GM23338 (cell line): ENCODE results near the gene TENT4A. TPM values are rescaled to one million over a fixed set of nuclear protein-coding genes. Genes with fewer than 3 reads are reported as not detected.

ENCODE experiments used
- ATAC-seq: fragments of 200-7000 bp; cut with Tn5 transposase; 3 replicates; pipeline ENCODE4 v1.9.1; 2020
- DNase-seq: peaks from one replicate; pipeline ENCODE4 v3.0.0-alpha.2; 2015; ENCODE audit warnings: low spot score
- H2AFZ ChIP-seq: fragments of 200-600 bp; sonication (generic); 2 replicates; pipeline ENCODE4 v1.8.0; 2016; ENCODE audit warnings: antibody characterized with exemption, mild to moderate bottlenecking, moderate library complexity
- H3F3A ChIP-seq: fragments of 200-600 bp; sonication (generic); replicated peaks from 2 replicates; pipeline ENCODE4 v1.8.0; 2017; ENCODE audit warnings: antibody characterized with exemption, mixed run types, low read depth
- H3K27ac ChIP-seq: fragments of 200-600 bp; sonication (generic); 2 replicates; pipeline ENCODE4 v1.6.1; 2016; ENCODE audit warnings: low read depth
- H3K27me3 ChIP-seq: fragments of 200-600 bp; sonication (generic); 2 replicates; pipeline ENCODE4 v1.8.0; 2016; ENCODE audit warnings: mild to moderate bottlenecking, mixed run types, moderate library complexity; ENCODE audit not compliant: insufficient read depth
- H3K36me3 ChIP-seq: fragments of 200-600 bp; sonication (generic); 2 replicates; pipeline ENCODE4 v1.8.0; 2016; ENCODE audit warnings: mild to moderate bottlenecking; ENCODE audit not compliant: insufficient read depth
- H3K4me1 ChIP-seq: fragments of 200-600 bp; sonication (generic); 2 replicates; pipeline ENCODE4 v1.8.0; 2016; ENCODE audit warnings: mild to moderate bottlenecking, moderate library complexity; ENCODE audit not compliant: insufficient read depth
- H3K4me2 ChIP-seq: fragments of 200-600 bp; sonication (generic); 2 replicates; pipeline ENCODE4 v1.7.1; 2017; ENCODE audit warnings: mixed run types
- H3K4me3 ChIP-seq: fragments of 200-600 bp; sonication (generic); 2 replicates; pipeline ENCODE4 v1.6.1; 2016; ENCODE audit warnings: mixed run types
- H3K79me2 ChIP-seq: fragments of 200-600 bp; sonication (generic); replicated peaks from 2 replicates; pipeline ENCODE4 v1.8.0; 2017; ENCODE audit warnings: mild to moderate bottlenecking; ENCODE audit not compliant: insufficient read depth
- H3K9me2 ChIP-seq: fragments of 200-600 bp; sonication (generic); 2 replicates; pipeline ENCODE4 v1.8.0; 2017; ENCODE audit not compliant: insufficient read depth
- H4K20me1 ChIP-seq: fragments of 200-600 bp; sonication (generic); replicated peaks from 2 replicates; pipeline ENCODE4 v1.8.0; 2017; ENCODE audit warnings: mild to moderate bottlenecking; ENCODE audit not compliant: insufficient read depth
- H3K27ac Mint-ChIP-seq: 2 replicates; pipeline ENCODE4 v1.8.0; 2020; ENCODE audit warnings: inconsistent platforms, mild to moderate bottlenecking, moderate library complexity, mixed read lengths
- H3K27me3 Mint-ChIP-seq: 3 replicates; pipeline ENCODE4 v1.8.0; 2022; ENCODE audit warnings: low read depth, mild to moderate bottlenecking, moderate library complexity, mixed read lengths, inconsistent platforms; ENCODE audit not compliant: insufficient read depth, poor library complexity
- H3K36me3 Mint-ChIP-seq: 3 replicates; pipeline ENCODE4 v1.8.0; 2021; ENCODE audit warnings: low read depth, mild to moderate bottlenecking, inconsistent platforms, moderate library complexity, mixed read lengths
- H3K4me1 Mint-ChIP-seq: 3 replicates; pipeline ENCODE4 v1.8.0; 2020; ENCODE audit warnings: mild to moderate bottlenecking, inconsistent platforms, mixed read lengths
- H3K4me3 Mint-ChIP-seq: 3 replicates; pipeline ENCODE4 v1.8.0; 2021; ENCODE audit warnings: moderate library complexity, mild to moderate bottlenecking, inconsistent platforms, mixed read lengths
- H3K9me3 Mint-ChIP-seq: 3 replicates; pipeline ENCODE4 v1.8.0; 2020; ENCODE audit warnings: moderate library complexity, mild to moderate bottlenecking, inconsistent platforms, mixed read lengths
- CREB1 ChIP-seq: fragments of 250-450 bp; sonication (Bioruptor Pico); IDR thresholded peaks from 2 replicates; pipeline ENCODE4 v1.5.0; 2020; ENCODE audit warnings: low read depth, mild to moderate bottlenecking, moderate library complexity
- CTCF ChIP-seq, 2 experiments: fragments of 200-600 bp in 1 of 2; sonication (generic) in 1 of 2; conservative IDR thresholded peaks; 2 replicates each; pipeline versions ENCODE4 v1.5.1 to v1.6.1; 2016 to 2017; ENCODE audit warnings: antibody characterized with exemption in 2 of 2, low read depth in 2 of 2, mild to moderate bottlenecking in 2 of 2, moderate library complexity in 1 of 2
- ETS1 ChIP-seq: IDR thresholded peaks from 2 replicates; pipeline ENCODE4 v1.6.1; 2016; ENCODE audit warnings: antibody characterized with exemption
- EZH2 ChIP-seq: fragments of 200-600 bp; sonication (generic); IDR thresholded peaks from one replicate; pipeline ENCODE4 v1.8.0; 2017; ENCODE audit warnings: antibody characterized with exemption, mild to moderate bottlenecking, low read depth; ENCODE audit not compliant: unreplicated experiment
- JUNB ChIP-seq: IDR thresholded peaks from one replicate; pipeline ENCODE4 v1.6.1; 2016; ENCODE audit warnings: antibody characterized with exemption; ENCODE audit not compliant: unreplicated experiment
- NANOG ChIP-seq: IDR thresholded peaks from 2 replicates; pipeline ENCODE4 v1.6.1; 2016; ENCODE audit warnings: antibody characterized with exemption, borderline replicate concordance
- REST ChIP-seq: IDR thresholded peaks from one replicate; pipeline ENCODE4 v1.6.1; 2018; ENCODE audit warnings: antibody characterized with exemption; ENCODE audit not compliant: unreplicated experiment
- STAT1 ChIP-seq: IDR thresholded peaks from one replicate; pipeline ENCODE4 v1.6.1; 2016; ENCODE audit warnings: antibody characterized with exemption; ENCODE audit not compliant: unreplicated experiment
- ZNF114 ChIP-seq: fragments of 250-450 bp; sonication (Bioruptor Pico); IDR thresholded peaks from 2 replicates; pipeline ENCODE4 v1.5.0; 2020; ENCODE audit warnings: mild to moderate bottlenecking, moderate library complexity
- ZNF331 ChIP-seq: fragments of 250-450 bp; sonication (Bioruptor Pico); IDR thresholded peaks from 2 replicates; pipeline ENCODE4 v1.5.0; 2020; ENCODE audit warnings: low read depth, mild to moderate bottlenecking, moderate library complexity
- ZNF462 ChIP-seq: fragments of 250-450 bp; sonication (Bioruptor Pico); IDR thresholded peaks from 2 replicates; pipeline ENCODE4 v1.5.0; 2020; ENCODE audit warnings: mild to moderate bottlenecking, moderate library complexity
- polyA plus RNA-seq: library from polyadenylated mRNA; unstranded; fragments of >200 nt; fragmentation: Nextera tagmentation; extraction: Ambion mirVana; gene quantifications from 2 replicates; pipeline ENCODE4 v1.2.1, GENCODE V29; 2016
- total RNA-seq: library from RNA; depleted of rRNA; stranded (reverse); fragments of >200 nt; shearing (Covaris generic); gene quantifications from 2 replicates; pipeline ENCODE4 v1.2.3, GENCODE V29; 2014

Gene TENT4A
- total and polyA plus RNA-seq, 2 experiments from 2014 or later: 5.3 to 24.0 TPM

GRCh38 chr5:6717247-6717646 is 4.0 kb downstream of the TENT4A start (continued):
- TF ChIP-seq ETS1 (no peak), REST (no peak), EZH2 (no peak), JUNB (no peak), NANOG (no peak), CREB1 (CRISPR knock-in tag) (no peak), ZNF331 (CRISPR knock-in tag) (no peak), ZNF114 (no peak)

GRCh38 chr5:6717687-6718086 is 4.5 kb downstream of the TENT4A start:
- Mint-ChIP-seq H3K27ac (no peak overlapping the region; the same call in 1 of the 2 replicates), H3K9me3 (no peaks in the 10 kb centered on the region), H3K4me3 (no peak overlapping the region), H3K27me3 (peaks cover 5% of the 10 kb centered on the region), H3K4me1 (peaks cover 68% of the 10 kb centered on the region), H3K36me3 (peaks cover 3% of the 10 kb centered on the region; the same call in 2 of the 3 replicates)
- peaks cover 4% of the 10 kb centered on the region; the same call in 1 of the 2 replicates for H3K27me3 ChIP-seq
- ATAC-seq (no peak), DNase-seq (no peak)
- no peak overlapping the region for H3K27ac ChIP-seq
- H3F3A ChIP-seq: no peaks in the 10 kb centered on the region
- H3K9me2 ChIP-seq: no peaks in the 10 kb centered on the region
- H3K4me2 ChIP-seq: no peak overlapping the region
- H3K79me2 ChIP-seq: peaks cover 81% of the 10 kb centered on the region
- peaks cover 55% of the 10 kb centered on the region for H4K20me1 ChIP-seq
- no peak overlapping the region for H3K4me3 ChIP-seq
- H3K4me1 ChIP-seq: peaks cover 41% of the 10 kb centered on the region
- H2AFZ ChIP-seq: no peak overlapping the region
- H3K36me3 ChIP-seq: no peaks in the 10 kb centered on the region
- TF ChIP-seq CTCF (conservative IDR thresholded peaks at IDR 0.05; ENCODE audit: low read depth in 2 of 2) (no peak), EZH2 (no peak), ZNF331 (CRISPR knock-in tag) (no peak), ZNF114 (no peak), ZNF462 (CRISPR knock-in tag) (no peak), STAT1 (no peak), JUNB (no peak), NANOG (no peak)
